BJ (cell line): ENCODE data around the gene FMN2. TPM values are rescaled to one million over a fixed set of nuclear protein-coding genes. Genes with fewer than 3 reads are reported as not detected.

Experiments used
- CTCF ChIA-PET: fragments of 350-600 bp; formaldehyde crosslinking; extraction: SDS; loops from one replicate; lab custom pipeline; 2021; ENCODE audit warnings: antibody characterized with exemption, inconsistent platforms; lab: Yijun Ruan, JAX
- POLR2A ChIA-PET: fragments of 300-600 bp; sonication (Branson Sonifier 250); formaldehyde crosslinking; extraction: SDS; loops from one replicate; lab custom pipeline; 2021; ENCODE audit warnings: antibody characterized with exemption; lab: Charles Lee
- DNase-seq: peaks from one replicate; pipeline ENCODE4 v3.0.0-alpha.2; 2011; ENCODE audit warnings: low read depth
- H3K27me3 ChIP-seq: 2 replicates; pipeline ENCODE4 v1.6.0; 2011; ENCODE audit warnings: low read length; ENCODE audit not compliant: control insufficient read depth, insufficient read depth
- H3K36me3 ChIP-seq: 2 replicates; pipeline ENCODE4 v1.5.1; 2011; ENCODE audit warnings: low read length; ENCODE audit not compliant: control insufficient read depth, insufficient read depth
- H3K4me3 ChIP-seq: 2 replicates; pipeline ENCODE4 v1.5.1; 2011; ENCODE audit warnings: low read depth, mild to moderate bottlenecking, control low read depth, low read length
- polyA plus RNA-seq: library from polyadenylated mRNA; depleted of rRNA; stranded (reverse); fragments of >200 nt; gene quantifications from 2 replicates; pipeline ENCODE4 v1.2.3, GENCODE V29; 2011
- TF ChIP-seq, protein P1 (sequence below): IDR thresholded peaks from 2 replicates; pipeline ENCODE4 v1.5.1; 2011; ENCODE audit warnings: low read depth, mild to moderate bottlenecking, control low read depth, inconsistent platforms, low read length, moderate library complexity; ENCODE audit not compliant: insufficient read depth

Gene FMN2
- polyA plus RNA-seq, 1 experiment, result 14.6 TPM

DNA sequence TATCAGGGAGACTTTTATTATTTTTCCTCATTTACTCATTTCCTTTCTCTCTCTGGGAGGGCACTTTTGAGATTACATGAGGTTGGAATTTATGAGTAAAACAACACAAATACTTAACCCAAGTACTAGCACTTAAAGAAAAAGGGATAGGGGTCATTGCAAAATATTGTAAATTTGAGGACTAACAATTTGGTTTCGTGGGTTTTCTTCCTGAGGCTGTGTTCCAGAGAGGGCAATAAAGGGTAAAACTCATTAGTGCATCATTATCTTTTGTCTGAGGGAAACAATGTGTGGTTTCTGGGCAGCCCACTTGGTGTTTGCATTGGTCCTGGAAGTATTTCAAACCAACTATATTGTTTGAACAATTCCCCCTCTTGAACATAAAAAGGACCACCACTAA is 423.8 kb downstream of the FMN2 start:
- TF ChIP-seq, protein P1, sequence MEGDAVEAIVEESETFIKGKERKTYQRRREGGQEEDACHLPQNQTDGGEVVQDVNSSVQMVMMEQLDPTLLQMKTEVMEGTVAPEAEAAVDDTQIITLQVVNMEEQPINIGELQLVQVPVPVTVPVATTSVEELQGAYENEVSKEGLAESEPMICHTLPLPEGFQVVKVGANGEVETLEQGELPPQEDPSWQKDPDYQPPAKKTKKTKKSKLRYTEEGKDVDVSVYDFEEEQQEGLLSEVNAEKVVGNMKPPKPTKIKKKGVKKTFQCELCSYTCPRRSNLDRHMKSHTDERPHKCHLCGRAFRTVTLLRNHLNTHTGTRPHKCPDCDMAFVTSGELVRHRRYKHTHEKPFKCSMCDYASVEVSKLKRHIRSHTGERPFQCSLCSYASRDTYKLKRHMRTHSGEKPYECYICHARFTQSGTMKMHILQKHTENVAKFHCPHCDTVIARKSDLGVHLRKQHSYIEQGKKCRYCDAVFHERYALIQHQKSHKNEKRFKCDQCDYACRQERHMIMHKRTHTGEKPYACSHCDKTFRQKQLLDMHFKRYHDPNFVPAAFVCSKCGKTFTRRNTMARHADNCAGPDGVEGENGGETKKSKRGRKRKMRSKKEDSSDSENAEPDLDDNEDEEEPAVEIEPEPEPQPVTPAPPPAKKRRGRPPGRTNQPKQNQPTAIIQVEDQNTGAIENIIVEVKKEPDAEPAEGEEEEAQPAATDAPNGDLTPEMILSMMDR, result no peak
- H3K4me3 ChIP-seq, result no peak overlapping the region
- POLR2A ChIA-PET, result no interaction called here
- DNase-seq, result no peak
- H3K27me3 ChIP-seq, result no peaks in the 10 kb centered on the region; the same call in 1 of the 2 replicates
- H3K36me3 ChIP-seq, result no peaks in the 10 kb centered on the region
- CTCF ChIA-PET, result no interaction called here

DNA sequence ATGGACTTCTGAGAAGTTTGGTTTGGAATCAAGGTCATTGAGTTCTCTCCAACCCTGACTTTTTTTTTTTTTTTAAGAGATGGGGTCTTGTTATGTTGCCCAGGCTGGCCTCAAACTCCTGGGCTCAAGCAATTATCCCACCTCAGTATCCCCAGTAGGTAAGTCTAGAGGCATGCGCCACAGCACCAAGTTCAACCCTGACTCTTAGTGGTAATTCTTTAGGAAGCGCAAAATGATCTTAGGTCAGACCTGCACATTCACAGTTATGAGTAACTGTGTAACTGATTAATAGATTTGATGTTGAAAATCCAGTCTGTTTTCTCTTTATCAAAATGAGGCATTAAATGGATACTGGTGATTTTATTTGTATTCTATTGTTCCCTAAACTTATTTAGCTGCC is 424.4 kb downstream of the FMN2 start:
- CTCF ChIA-PET, result no interaction called here

DNA sequence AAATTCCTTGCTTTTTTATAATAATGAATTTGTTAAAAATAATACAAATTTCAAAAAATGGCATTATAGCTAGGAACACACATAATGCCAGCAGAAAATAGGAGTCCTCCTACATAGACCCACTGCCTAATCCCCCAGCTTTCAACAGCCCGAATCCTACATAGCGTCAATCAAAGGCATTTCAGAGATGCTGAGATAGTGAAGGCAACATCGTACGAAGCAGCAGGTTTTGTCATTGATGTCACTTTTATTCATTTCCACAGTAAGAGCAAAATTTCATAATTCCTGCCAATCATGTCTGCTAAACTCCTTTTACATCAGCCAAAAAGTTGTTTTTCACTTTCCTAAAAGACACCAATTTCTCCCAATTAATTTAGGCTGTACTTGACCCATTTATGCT is 426.2 kb downstream of the FMN2 start:
- ChIA-PET CTCF (no interaction called here), POLR2A (no interaction called here)
- no peak for DNase-seq
- H3K27me3 ChIP-seq, result no peaks in the 10 kb centered on the region; the same call in 1 of the 2 replicates
- H3K36me3 ChIP-seq, result no peaks in the 10 kb centered on the region
- TF ChIP-seq, protein P1, result no peak
- no peak overlapping the region for H3K4me3 ChIP-seq

More for the DNA sequence above, 424.4 kb downstream of the FMN2 start:
- POLR2A ChIA-PET, result no interaction called here
- no peak for DNase-seq
- Histone ChIP-seq H3K4me3 (no peak overlapping the region), H3K36me3 (no peaks in the 10 kb centered on the region), H3K27me3 (no peaks in the 10 kb centered on the region; the same call in 1 of the 2 replicates)
- TF ChIP-seq, protein P1, result no peak

DNA sequence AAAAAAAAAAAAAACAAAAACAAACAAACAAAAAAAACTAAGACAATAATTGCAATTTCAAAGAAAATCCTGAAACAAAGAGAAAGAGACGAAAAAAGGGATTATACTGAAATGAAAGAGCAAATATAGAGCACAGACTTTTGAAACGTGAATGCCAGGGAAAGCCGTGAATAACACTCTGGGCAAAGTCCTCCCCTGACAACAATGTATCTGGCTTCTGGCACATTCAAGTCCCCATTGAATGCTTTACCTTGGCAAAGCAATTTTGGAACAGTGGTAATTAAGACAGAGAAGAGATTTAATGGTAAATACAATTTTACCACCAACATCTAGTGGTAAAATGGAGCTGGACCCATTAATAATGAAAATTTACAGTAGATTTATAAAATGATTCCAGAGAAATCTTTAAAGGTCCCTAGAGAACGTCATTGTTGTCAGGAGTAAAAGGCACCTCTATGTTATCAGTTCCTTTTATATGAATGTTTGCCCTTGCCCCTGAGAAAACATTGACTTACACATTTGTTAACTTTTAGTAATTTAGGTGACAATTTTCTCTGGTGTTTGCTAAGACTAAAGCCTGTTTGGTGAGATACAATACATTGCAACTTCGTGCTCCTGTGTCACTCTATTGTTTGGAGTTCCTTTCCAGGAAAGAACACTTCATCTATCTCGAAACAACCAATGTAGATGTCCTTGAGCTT is 430.6 kb downstream of the FMN2 start:
- CTCF ChIA-PET, result no interaction called here

DNA sequence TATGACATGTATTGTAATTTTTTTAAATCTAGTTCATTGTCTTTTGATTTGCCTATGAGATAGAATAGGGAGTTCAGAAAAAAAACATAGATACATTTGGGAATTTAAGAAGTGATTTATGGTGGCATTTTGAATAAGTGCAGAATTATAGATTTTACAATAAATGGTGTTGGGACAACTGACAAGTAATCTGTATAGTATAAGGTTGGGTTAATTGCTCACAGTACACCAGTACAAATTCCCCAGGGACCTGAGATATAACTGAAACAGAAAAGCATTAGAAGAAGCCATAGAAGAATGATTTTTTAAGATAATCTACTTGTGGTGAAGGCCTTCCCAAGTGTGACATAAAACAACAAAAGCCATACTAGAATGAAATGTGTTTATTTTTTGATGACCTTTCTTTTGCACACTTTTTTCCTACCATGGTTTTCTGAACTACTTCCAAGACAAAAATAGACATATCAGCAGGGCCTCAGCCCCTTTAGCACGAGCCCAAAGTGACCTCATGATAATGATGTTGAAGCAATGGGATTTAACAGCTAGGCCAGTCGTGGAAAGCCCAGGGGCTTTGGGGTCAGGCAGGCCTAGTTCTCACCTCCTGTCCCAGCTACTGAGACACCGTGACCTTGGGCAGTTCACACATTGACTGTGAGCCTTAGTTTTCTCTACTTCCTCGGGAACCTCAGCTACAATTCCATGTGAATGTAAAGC is 432.8 kb downstream of the FMN2 start:
- ChIA-PET CTCF (no interaction called here), POLR2A (no interaction called here)
- H3K27me3 ChIP-seq, result no peaks in the 10 kb centered on the region
- DNase-seq, result no peak
- H3K36me3 ChIP-seq, result no peaks in the 10 kb centered on the region
- TF ChIP-seq, protein P1, result no peak
- no peak overlapping the region for H3K4me3 ChIP-seq

More for the DNA sequence above, 430.6 kb downstream of the FMN2 start:
- Histone ChIP-seq H3K27me3 (no peaks in the 10 kb centered on the region), H3K4me3 (no peak overlapping the region), H3K36me3 (no peaks in the 10 kb centered on the region)
- no peak for DNase-seq
- TF ChIP-seq, protein P1, result no peak
- POLR2A ChIA-PET, result no interaction called here
